ENCODE measurements around the gene DGKQ. TPM values are rescaled to one million over a fixed set of nuclear protein-coding genes. Genes with fewer than 3 reads are reported as not detected.

The DGKQ gene
- total and polyA plus RNA-seq, 11 donors = 2.6 to 7.3 (median 4.1) TPM

GRCh38 chr4:1009542-1010394 is 36.4 kb upstream of the DGKQ start:
- Histone ChIP-seq H3K27ac (peak overlapping the region in 7 of 12 donors; percentile 8 to 76 (median 58)), H3K4me3 (peak overlapping the region; percentile 49 to 75 (median 65)), H3K9me3 (no peaks in the 10 kb centered on the region), H3K27me3 (peaks cover 0 to 41% (median 15%) of the 10 kb centered on the region in 9 donors), H3K36me3 (no peaks in the 10 kb centered on the region), H3K4me1 (peaks cover 0 to 38% (median 23%) of the 10 kb centered on the region in 12 donors)
- intact Hi-C loops (cut with DNase I) = loop anchor here in 1 of 10 donors (2.0 kb wide), 1 partner anchor 77 kb away; the partner anchor contains the start of genes GAK and TMEM175
- peak; percentile 54 to 78 (median 66) for ATAC-seq
- 1% methylated on average over 42 to 109 of the region's 109 CpGs for whole genome bisulfite sequencing, 4 donors
- peak; percentile 72 to 91 (median 75) for DNase-seq
- TF ChIP-seq POLR2A (IDR thresholded peaks at IDR 0.05) = no peak
- peak in 6 of 12 donors; percentile 5 to 43 (median 16) for TF ChIP-seq CTCF (IDR thresholded peaks at IDR 0.05)

DNA sequence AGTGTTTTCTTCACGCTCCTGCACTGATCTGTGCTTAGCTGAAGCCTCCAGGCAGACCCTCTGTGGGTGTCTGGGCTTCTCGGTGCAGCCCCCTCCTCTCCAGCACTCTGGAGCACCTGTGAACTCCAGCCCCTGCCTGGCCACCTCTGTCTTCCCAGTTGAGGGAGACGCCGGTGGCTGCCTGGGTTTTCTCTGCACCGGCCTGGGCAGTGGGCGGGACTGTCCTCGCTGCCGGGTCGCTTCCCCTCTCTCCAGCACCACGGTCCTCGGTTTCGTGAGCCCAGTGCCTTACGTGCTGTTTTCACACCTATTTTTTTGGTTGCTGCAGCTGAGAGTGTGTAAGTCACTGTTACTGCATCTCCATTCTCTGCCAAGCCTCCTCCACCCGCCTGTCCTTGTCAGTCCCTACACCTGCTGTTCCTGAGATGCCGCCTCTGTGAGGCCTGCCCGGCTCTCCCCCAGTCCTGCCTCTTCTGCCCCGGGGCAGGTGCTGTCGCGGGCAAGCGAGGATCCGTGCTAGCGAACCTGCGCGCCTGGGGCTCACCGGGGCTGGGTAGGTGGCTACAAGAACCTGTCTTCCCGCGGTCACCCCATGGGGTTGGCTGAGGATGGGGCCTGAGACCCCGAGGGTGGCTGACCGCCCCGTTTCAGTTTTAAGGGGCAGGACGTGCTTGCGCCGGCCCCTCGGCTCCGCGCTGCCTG is 35.6 kb upstream of the DGKQ start:
- WGBS, 4 donors = 2 to 6% (median 3%) methylated on average over 24 to 36 of the region's 36 CpGs
- intact Hi-C loops (cut with DNase I) = loop anchor here in 1 of 10 donors (2.0 kb wide), 1 partner anchor 76 kb away; the partner anchor contains the start of genes GAK and TMEM175

GRCh38 chr4:1006856-1007255 is 33.5 kb upstream of the DGKQ start:
- Histone ChIP-seq H3K27ac (no peak overlapping the region), H3K4me1 (peaks cover 0 to 53% (median 29%) of the 10 kb centered on the region in 12 donors), H3K9me3 (no peaks in the 10 kb centered on the region), H3K36me3 (no peaks in the 10 kb centered on the region), H3K27me3 (peaks cover 23 to 70% (median 38%) of the 10 kb centered on the region in 9 donors), H3K4me3 (no peak overlapping the region)
- 87 to 91% (median 90%) methylated on average over 5 of the region's 5 CpGs for WGBS, 4 donors
- ATAC-seq (no peak), DNase-seq (no peak)
- TF ChIP-seq POLR2A (IDR thresholded peaks at IDR 0.05) (no peak), CTCF (IDR thresholded peaks at IDR 0.05) (no peak)
- intact Hi-C loops (cut with DNase I) = no loop called here

More for the DNA sequence above, 35.6 kb upstream of the DGKQ start:
- peak in 2 of 4 donors; percentile 1 for ATAC-seq
- H3K27me3 ChIP-seq = peaks cover 2 to 48% (median 17%) of the 10 kb centered on the region in 9 donors
- TF ChIP-seq CTCF (IDR thresholded peaks at IDR 0.05) = no peak
- H3K4me1 ChIP-seq = peaks cover 0 to 41% (median 23%) of the 10 kb centered on the region in 12 donors
- peak overlapping the region; percentile 48 to 75 (median 64) for H3K4me3 ChIP-seq
- peak overlapping the region in 3 of 12 donors; percentile 28 to 66 (median 34) for H3K27ac ChIP-seq
- H3K36me3 ChIP-seq = no peaks in the 10 kb centered on the region
- H3K9me3 ChIP-seq = no peaks in the 10 kb centered on the region
- peak in 2 of 5 donors; percentile 41 to 54 for DNase-seq
